NCI-H82 treated with DMSO at 0.1 percent for 48 hours (cell line): ENCODE results near the gene DEK.

Source experiments
- DNase-seq: peaks from one replicate; lab custom pipeline; 2025; ENCODE audit not compliant: unreplicated experiment; lab: John Stamatoyannopoulos, UW

Gene DEK

GRCh38 chr6:18266523-18266912, 2.2 kb upstream of the DEK start:
- DNase-seq = no peak

DNA sequence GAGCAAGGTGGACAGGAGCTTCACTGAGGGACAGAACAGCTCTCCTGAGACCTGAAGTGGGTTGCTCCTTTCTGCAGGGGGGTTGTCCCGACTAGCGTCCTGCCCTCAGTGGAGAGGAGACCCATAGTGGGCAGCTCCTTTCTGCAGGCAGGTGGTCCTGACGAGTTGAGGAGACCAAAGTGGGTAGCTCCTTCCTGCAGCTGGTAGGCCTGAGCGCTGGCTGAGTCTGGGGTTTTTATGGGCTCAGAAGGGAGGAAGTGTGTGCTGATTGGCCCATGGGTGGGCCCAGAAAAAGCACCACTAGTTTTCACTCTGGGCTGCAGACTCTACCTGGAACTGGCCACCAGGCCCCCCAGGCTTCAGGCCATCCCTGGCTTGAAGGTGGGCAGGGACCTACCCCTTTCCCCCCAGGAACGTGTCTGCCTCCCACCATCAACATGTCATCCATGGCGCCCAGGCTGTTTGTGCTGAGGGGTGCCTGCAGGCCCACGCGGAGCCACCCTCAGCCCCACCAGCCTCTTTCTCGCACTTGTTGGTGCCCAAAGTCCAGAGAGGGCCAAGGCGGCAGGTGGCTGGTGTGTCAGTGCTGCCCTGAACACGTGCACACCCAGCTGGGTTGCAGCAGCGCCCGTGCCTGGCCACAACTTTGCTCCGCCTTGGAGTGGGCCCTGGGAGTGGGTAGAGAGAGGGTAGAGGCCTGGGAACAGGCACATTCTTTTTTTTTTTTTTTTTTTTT, 1.6 kb upstream of the DEK start:
- DNase-seq = no peak

- no peak for DNase-seq
These were observed 620 bp upstream of the DEK start for GRCh38 chr6:18264923-18265377.

GRCh38 chr6:18263418-18264218, 712 bp downstream of the DEK start:
- no peak for DNase-seq

DNA sequence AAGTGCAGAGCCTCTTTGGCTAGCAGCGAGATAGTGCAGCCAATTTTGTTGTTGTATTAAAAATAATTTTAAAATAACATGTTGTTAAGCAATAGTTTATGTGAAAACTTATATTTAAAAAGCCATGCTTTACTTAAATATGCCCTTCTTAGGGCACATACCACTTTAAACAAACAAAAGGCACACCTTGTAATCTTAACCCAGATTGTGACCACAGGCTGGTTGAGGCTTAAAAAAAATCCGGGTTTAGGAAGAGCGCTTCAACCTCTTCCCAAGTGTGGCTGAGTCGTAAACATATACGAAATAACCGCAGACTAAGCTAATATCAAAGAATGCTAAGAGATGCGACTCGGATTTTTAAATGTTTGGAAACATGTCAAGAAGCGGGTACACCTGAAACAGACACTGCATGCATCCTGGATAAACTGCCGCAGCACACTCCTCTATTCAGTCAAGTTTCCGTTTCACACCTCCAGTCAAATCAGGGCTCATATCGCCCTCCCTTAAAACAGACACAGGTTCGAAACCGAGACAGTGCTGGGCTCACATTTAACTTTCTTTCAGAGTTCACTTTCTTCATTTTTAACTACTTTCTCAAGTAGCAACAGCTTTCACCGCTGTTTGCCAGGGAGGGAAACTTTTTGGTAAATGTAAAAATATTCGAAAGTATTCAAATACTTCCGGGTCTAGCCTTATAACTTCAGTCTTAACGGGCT, 1.5 kb downstream of the DEK start:
- DNase-seq = peak; percentile 43

DNA sequence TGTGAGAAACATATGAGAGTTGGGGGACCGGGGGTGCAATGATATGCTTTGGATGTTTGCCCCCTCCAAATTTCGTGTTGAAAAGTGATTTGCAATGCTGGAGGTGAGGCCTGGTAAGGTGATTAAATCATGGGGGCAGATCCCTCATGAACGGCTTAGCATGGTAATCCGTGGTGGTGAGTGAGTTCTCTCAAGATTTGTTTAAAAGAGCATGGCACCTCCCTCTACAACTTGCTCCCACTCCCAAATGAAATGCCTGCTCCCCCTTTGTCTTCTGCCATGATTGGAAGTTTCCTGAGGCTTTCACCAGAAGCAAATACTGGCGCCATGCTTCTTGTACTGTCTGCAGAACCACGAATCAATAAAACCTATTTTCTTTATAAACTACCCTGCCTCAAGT, 2.5 kb downstream of the DEK start:
- DNase-seq = peak; percentile 69

- DNase-seq = no peak
These were observed 3.8 kb downstream of the DEK start for GRCh38 chr6:18260448-18261106.

DNA sequence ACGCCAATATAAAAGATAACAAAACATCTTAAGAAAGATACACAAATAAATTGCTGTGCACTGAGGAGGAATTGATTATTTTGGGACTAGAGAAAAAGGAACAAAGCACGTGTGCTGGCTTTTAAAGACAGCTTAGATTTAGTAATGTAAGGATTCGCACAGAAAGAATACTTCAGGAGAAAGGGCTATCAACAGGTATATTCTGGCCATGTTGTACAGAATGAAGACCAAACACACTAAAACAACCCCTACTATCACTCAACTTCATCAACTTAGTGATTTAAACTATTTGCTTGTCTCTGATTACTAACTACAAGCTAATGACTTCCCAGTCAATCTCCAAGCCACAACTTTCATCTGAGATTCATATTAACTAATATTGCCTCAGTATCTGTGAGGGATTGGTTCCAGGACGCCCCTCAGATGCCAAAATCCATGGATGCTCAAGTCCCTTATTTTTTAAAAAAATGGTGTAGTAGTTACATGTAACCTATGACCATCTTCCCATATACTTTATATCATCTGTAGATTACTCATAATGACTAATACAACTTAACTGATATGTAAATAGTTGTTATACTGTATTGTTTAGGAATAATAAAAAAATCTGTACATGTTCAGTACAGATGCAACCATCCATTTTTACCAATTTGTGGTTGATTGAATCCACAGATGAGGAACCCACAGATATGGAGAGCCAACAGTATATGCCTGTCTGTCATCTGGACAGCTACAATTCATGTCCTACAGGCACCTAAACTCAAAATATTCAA, 4.5 kb downstream of the DEK start:
- DNase-seq = no peak

DNA sequence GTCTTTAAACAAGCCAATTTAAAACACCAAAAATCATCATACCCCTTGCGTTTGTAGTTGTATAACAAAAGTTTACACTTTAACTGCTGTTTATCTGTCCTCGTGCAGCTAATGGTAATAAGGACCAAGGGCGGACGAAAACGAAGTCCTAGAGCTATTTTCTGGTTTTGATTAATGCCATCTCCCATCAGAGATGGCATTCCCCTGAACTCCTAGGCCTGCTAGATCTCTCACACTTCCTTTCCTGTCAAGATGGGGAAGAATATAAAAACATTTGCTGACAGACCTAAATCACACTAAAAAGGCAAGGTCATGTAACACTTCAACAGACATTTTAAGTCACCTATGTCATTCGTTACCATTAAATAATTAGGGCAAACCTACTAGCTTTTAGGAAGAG, 9.5 kb downstream of the DEK start:
- no peak for DNase-seq

DNA sequence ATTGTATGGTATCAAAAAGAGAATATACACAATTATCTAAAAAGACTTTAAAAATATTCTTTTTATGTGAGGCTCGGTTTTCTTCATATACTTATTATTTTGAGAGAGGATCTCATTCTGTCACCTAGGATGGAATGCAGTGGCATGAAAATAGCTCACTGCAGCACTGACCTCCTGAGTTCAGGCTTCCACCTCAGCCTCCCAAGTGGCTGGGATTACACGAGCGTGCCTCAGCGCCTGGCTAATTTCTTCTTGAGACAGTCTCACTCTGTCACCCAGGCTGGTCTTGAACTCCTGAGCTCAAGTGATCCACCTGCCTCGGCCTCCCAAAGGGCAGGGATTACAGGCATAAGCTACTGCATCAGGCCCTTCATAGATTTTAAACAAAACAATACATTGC, 10.7 kb downstream of the DEK start:
- no peak for DNase-seq

GRCh38 chr6:18249271-18249670, 15.1 kb downstream of the DEK start:
- no peak for DNase-seq

- no peak for DNase-seq
These were observed 15.6 kb downstream of the DEK start for GRCh38 chr6:18248698-18249097.

DNA sequence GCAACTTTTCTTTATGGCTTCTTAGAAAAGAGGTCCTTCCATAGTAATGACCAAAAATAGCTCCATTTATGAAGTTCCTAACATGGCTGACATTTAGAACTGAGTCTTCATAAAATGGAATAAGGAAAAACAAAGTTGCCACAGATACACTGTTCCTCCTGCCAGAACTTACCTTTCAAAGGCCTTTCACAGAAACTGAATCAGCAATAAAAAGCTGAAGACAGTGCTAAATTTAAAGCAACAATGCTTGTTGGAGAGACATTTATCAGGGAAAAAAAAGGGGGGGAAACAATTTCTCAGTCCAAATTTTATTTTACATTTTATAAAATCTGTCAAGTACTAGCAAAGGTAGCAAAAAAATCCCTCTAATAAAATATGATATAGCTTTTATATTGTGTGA, 17.3 kb downstream of the DEK start:
- no peak for DNase-seq

GRCh38 chr6:18246205-18246604, 18.1 kb downstream of the DEK start:
- no peak for DNase-seq

DNA sequence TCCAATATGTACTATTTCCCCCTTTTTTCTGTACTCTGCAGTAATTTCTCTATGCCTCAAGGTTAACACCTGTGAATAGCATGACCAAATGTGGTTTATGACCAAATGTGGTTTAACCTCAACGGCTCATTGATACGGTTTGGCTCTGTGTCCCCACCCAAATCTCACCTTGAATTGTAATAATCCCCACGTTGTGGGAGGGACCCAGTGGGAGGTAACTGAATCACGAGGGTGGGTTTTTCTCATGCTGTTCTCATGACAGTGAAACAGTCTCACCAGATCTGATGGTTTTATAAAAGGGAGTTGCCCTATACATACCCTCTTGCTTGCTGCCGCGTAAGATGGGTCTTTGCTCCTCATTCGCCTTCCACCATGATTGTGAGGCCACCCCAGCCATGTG, 18.7 kb downstream of the DEK start:
- DNase-seq = no peak

- DNase-seq = no peak
These were observed 19.3 kb downstream of the DEK start for GRCh38 chr6:18245079-18245478.

GRCh38 chr6:18244251-18244650, 20.1 kb downstream of the DEK start:
- no peak for DNase-seq

DNA sequence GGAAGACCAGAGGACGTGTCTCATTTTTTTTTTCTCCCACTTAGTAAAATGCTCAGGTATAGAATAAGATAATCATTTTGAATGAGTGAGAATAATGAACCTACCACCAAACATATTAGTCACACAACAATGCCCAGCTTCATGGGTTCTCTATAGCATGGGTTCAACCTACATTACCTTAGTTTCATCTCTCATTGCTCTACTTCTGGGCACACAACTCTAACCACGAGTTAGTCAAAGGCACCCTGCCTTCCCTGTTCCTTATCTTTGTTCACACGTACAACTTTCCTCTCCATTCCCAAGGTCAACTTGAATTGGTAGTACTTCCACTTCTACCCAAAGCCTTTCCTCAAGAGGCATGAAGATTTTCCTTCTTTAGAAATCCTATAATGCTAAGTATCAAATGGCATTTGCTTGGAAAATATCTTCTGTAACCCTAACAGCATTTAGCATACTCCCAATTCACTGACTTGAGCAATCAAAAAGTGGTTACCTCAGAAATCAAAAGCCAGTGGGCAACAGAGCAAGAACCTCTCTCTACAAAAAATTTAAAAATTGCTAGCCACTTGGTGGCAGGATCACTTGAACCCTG, 20.9 kb downstream of the DEK start:
- no peak for DNase-seq

DNA sequence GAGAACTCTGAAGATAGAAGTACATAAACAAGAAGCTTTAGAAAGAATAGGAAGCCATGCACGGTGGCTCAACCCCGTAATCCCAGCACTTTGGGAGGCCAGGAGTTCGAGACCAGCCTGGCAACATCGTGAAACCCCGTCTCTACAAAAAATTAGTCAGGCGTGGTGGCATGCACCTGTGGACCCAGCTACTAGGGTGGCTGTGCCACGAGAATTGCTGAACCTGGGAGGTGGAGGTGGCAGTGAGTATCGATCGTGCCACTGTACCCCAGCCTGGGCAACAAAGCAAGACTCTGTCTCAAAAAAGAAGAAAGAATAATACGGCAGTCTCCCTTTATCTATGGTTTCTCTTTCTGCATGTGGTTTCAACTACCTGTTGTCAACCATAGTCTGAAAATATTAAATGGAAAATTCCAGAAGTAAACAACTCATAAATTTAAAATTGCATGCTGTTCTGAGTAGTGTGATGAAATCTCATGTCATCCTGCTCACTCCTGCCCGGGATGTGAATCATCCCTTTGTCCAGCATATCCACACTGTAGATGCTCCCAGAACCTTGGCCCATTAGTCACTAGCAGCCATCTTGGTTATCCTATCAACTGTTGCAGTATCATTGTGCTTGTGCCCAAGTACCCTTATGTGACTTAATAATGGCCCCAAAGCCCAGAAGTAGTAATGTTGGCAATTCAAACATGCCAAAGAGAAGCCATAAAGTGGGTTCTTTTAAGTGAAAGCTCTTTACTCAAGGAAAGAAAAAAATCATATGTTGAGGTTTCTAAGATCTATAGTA, 22.1 kb downstream of the DEK start:
- DNase-seq = no peak
